Panc1 (cell line): ENCODE results near the gene TOR1A.

Experiments
- POLR2AphosphoS5 ChIP-seq: IDR thresholded peaks from 2 replicates; pipeline ENCODE4 v1.6.1; 2012; ENCODE audit warnings: mild to moderate bottlenecking, low read depth, low read length, moderate library complexity
- SIN3A ChIP-seq: IDR thresholded peaks from 2 replicates; pipeline ENCODE4 v1.6.1; 2012; ENCODE audit warnings: low read depth, mild to moderate bottlenecking, low read length, moderate library complexity, borderline replicate concordance; ENCODE audit not compliant: insufficient read depth
- TCF7L2 ChIP-seq: IDR thresholded peaks from 2 replicates; pipeline ENCODE4 v1.6.1; 2011; ENCODE audit warnings: mild to moderate bottlenecking, low read depth, low read length, inconsistent platforms
- TF ChIP-seq, protein P1 (sequence below): fragments of 450-650 bp; IDR thresholded peaks from 2 replicates; pipeline ENCODE4 v1.5.1; 2017; ENCODE audit warnings: mild to moderate bottlenecking
- TF ChIP-seq, protein P2 (sequence below), 2 experiments: IDR thresholded peaks; 2 replicates each; pipeline ENCODE4 v1.6.1; 2011 to 2012; ENCODE audit warnings: low read depth in 2 of 2, control low read depth in 1 of 2, low read length in 1 of 2, mild to moderate bottlenecking in 1 of 2, moderate library complexity in 1 of 2; ENCODE audit not compliant: insufficient read depth in 1 of 2

DNA sequence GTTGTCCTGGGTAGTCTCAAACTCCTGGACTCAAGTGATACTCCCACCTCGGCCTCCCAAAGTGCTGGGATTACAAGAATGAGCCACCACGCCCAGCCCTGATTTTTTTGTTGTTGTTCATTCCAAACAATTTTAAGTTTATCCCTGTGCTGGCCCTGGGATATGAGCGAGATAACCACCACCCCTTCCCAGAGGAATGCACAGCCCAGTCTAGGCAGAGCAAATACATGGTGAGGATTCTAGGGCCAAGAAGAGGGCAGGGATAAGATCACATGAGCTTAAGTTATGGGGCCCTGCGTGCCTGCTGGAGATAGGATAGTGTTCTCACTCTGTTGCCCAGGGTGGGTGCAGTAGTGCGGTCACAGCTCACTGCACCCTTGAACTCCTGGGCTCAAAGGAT is 42.0 kb downstream of the TOR1A start:
- TF ChIP-seq, protein P1, sequence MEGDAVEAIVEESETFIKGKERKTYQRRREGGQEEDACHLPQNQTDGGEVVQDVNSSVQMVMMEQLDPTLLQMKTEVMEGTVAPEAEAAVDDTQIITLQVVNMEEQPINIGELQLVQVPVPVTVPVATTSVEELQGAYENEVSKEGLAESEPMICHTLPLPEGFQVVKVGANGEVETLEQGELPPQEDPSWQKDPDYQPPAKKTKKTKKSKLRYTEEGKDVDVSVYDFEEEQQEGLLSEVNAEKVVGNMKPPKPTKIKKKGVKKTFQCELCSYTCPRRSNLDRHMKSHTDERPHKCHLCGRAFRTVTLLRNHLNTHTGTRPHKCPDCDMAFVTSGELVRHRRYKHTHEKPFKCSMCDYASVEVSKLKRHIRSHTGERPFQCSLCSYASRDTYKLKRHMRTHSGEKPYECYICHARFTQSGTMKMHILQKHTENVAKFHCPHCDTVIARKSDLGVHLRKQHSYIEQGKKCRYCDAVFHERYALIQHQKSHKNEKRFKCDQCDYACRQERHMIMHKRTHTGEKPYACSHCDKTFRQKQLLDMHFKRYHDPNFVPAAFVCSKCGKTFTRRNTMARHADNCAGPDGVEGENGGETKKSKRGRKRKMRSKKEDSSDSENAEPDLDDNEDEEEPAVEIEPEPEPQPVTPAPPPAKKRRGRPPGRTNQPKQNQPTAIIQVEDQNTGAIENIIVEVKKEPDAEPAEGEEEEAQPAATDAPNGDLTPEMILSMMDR: no peak
- TF ChIP-seq, protein P2, sequence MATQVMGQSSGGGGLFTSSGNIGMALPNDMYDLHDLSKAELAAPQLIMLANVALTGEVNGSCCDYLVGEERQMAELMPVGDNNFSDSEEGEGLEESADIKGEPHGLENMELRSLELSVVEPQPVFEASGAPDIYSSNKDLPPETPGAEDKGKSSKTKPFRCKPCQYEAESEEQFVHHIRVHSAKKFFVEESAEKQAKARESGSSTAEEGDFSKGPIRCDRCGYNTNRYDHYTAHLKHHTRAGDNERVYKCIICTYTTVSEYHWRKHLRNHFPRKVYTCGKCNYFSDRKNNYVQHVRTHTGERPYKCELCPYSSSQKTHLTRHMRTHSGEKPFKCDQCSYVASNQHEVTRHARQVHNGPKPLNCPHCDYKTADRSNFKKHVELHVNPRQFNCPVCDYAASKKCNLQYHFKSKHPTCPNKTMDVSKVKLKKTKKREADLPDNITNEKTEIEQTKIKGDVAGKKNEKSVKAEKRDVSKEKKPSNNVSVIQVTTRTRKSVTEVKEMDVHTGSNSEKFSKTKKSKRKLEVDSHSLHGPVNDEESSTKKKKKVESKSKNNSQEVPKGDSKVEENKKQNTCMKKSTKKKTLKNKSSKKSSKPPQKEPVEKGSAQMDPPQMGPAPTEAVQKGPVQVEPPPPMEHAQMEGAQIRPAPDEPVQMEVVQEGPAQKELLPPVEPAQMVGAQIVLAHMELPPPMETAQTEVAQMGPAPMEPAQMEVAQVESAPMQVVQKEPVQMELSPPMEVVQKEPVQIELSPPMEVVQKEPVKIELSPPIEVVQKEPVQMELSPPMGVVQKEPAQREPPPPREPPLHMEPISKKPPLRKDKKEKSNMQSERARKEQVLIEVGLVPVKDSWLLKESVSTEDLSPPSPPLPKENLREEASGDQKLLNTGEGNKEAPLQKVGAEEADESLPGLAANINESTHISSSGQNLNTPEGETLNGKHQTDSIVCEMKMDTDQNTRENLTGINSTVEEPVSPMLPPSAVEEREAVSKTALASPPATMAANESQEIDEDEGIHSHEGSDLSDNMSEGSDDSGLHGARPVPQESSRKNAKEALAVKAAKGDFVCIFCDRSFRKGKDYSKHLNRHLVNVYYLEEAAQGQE (IDR thresholded peaks at IDR 0.05; ENCODE audit: insufficient read depth in 1 of 2, low read depth in 2 of 2, low read length in 1 of 2): no peak
- no peak for TF ChIP-seq TCF7L2
- no peak for TF ChIP-seq POLR2AphosphoS5
- no peak for TF ChIP-seq SIN3A
